ENCODE results near the gene SDS. TPM values are rescaled to one million over a fixed set of nuclear protein-coding genes. Genes with fewer than 3 reads are reported as not detected.
A peak's percentile ranks its signal among the peaks of the same experiment; 100 is the strongest.

Gene SDS
- total and polyA plus RNA-seq, 8 donors = 0.31 to 3.2 (median 0.47) TPM

- DNase-seq = no peak
- H3K27me3 ChIP-seq = no peaks in the 10 kb centered on the region
Measured at GRCh38 chr12:113407931-113408600, 4.4 kb upstream of the SDS start.

GRCh38 chr12:113405694-113406093 lies 2.0 kb upstream of the SDS start:
- peaks cover 0 to 20% of the 10 kb centered on the region in 2 donors for H3K4me1 ChIP-seq
- no peaks in the 10 kb centered on the region for H3K36me3 ChIP-seq
- TF ChIP-seq CTCF (IDR thresholded peaks at IDR 0.05) = no peak
- no peak for DNase-seq
- no peak for ATAC-seq
- no peak overlapping the region for H3K4me3 ChIP-seq
- H3K27me3 ChIP-seq = peaks cover 0 to 13% of the 10 kb centered on the region in 2 donors
- no peaks in the 10 kb centered on the region for H3K9me3 ChIP-seq
- no peak overlapping the region for H3K27ac ChIP-seq
- intact Hi-C loops (cut with DNase I) = no loop called here

More at GRCh38 chr12:113407931-113408600, 4.4 kb upstream of the SDS start:
- H3K4me1 ChIP-seq = peaks cover 0 to 20% of the 10 kb centered on the region in 2 donors
- no peak overlapping the region for H3K4me3 ChIP-seq
- no peak overlapping the region for H3K27ac ChIP-seq
- H3K9me3 ChIP-seq = no peaks in the 10 kb centered on the region
- H3K36me3 ChIP-seq = no peaks in the 10 kb centered on the region
- peak; percentile 23 for ATAC-seq
- TF ChIP-seq CTCF (IDR thresholded peaks at IDR 0.05) = no peak
- intact Hi-C loops (cut with DNase I) = no loop called here

GRCh38 chr12:113402586-113403260 lies 964 bp downstream of the SDS start:
- intact Hi-C loops (cut with DNase I) = no loop called here
- DNase-seq (no peak), ATAC-seq (no peak)
- H3K27ac ChIP-seq = no peak overlapping the region
- H3K9me3 ChIP-seq = no peaks in the 10 kb centered on the region
- TF ChIP-seq CTCF (IDR thresholded peaks at IDR 0.05) = no peak
- peaks cover 0 to 15% of the 10 kb centered on the region in 2 donors for H3K4me1 ChIP-seq
- H3K4me3 ChIP-seq = no peak overlapping the region
- no peaks in the 10 kb centered on the region for H3K36me3 ChIP-seq
- H3K27me3 ChIP-seq = peaks cover 0 to 43% of the 10 kb centered on the region in 2 donors

GRCh38 chr12:113401066-113402000 lies 2.4 kb downstream of the SDS start:
- intact Hi-C loops (cut with DNase I) = no loop called here
- Histone ChIP-seq H3K9me3 (no peaks in the 10 kb centered on the region), H3K27me3 (peaks cover 0 to 49% of the 10 kb centered on the region in 2 donors), H3K4me1 (peaks cover 0 to 15% of the 10 kb centered on the region in 2 donors), H3K27ac (no peak overlapping the region), H3K4me3 (no peak overlapping the region), H3K36me3 (no peaks in the 10 kb centered on the region)
- TF ChIP-seq CTCF (IDR thresholded peaks at IDR 0.05) = no peak
- DNase-seq = no peak
- no peak for ATAC-seq

Measured in left lung (tissue), 10 donors.